Left lobe of liver (tissue), 2 donors: Measurements from ENCODE around the gene ZFP37. TPM values are rescaled to one million over a fixed set of nuclear protein-coding genes. Genes with fewer than 3 reads are reported as not detected.
"Not testable (repeated sequence)": the region's sequence is repeated elsewhere in the genome, so short reads cannot be mapped to it uniquely, and the experiment has no call there.

ENCODE experiments used
- ATAC-seq: fragments of 200-7000 bp; cut with Tn5 transposase; one replicate; pipeline ENCODE4 v1.9.1; 2020; ENCODE audit warnings: mild to moderate bottlenecking, moderate library complexity
- DNase-seq: peaks from one replicate; pipeline ENCODE4 v3.0.0-alpha.2; 2020; ENCODE audit warnings: low spot score
- total RNA-seq: library from RNA; stranded (reverse); gene quantifications from one replicate; pipeline ENCODE4 v1.2.1, GENCODE V29; 2021
- donor health status: DM: no; HTN: no; CAD: no; lungs with moderate emphysema.
- donor health status: DM: no; HTN: yes; CAD: no.

ZFP37 gene
- total RNA-seq = 0.55 TPM

GRCh38 chr9:113056191-113057106 is at the start of gene ZFP37:
Gene ZFP37, minus strand, starts transcription at chr9:113056724. Its CDS starts 36 bp downstream, at chr9:113056688.
- ATAC-seq (peak; percentile 99), DNase-seq (peak; percentile 86)

GRCh38 chr9:113105345-113105744 is 48.8 kb upstream of the ZFP37 start:
- ATAC-seq = peak; percentile 96
- DNase-seq = not testable (repeated sequence)

GRCh38 chr9:113095561-113095960 is 39.0 kb upstream of the ZFP37 start:
- ATAC-seq (no peak), DNase-seq (no peak)

GRCh38 chr9:113089924-113090323 is 33.4 kb upstream of the ZFP37 start:
- ATAC-seq, DNase-seq: not testable (repeated sequence)

- not testable (repeated sequence) for DNase-seq, ATAC-seq
Measured at GRCh38 chr9:113089143-113089505, 32.6 kb upstream of the ZFP37 start.

GRCh38 chr9:113088456-113089142 is 32.1 kb upstream of the ZFP37 start:
- not testable (repeated sequence) for DNase-seq, ATAC-seq

- ATAC-seq = not testable (repeated sequence)
- DNase-seq = peak; percentile 39
Measured at GRCh38 chr9:113062932-113063310, 6.4 kb upstream of the ZFP37 start.

- ATAC-seq, DNase-seq: not testable (repeated sequence)
Measured at GRCh38 chr9:113062256-113062931, 5.9 kb upstream of the ZFP37 start.

GRCh38 chr9:113061072-113061850 is 4.7 kb upstream of the ZFP37 start:
- ATAC-seq, DNase-seq: not testable (repeated sequence)

- not testable (repeated sequence) for DNase-seq, ATAC-seq
Measured at GRCh38 chr9:113059581-113060284, 3.2 kb upstream of the ZFP37 start.

- ATAC-seq (no peak), DNase-seq (no peak)
Measured at GRCh38 chr9:113057193-113057592, 669 bp upstream of the ZFP37 start.

GRCh38 chr9:113042884-113043657 is 13.5 kb downstream of the ZFP37 start:
- DNase-seq = no peak
- no peak for ATAC-seq

- DNase-seq = no peak
- ATAC-seq = no peak
Measured at GRCh38 chr9:113026200-113026599, 30.3 kb downstream of the ZFP37 start.

- ATAC-seq = no peak
- no peak for DNase-seq
Measured at GRCh38 chr9:113018247-113018646, 38.3 kb downstream of the ZFP37 start.

GRCh38 chr9:113012492-113012891 is 44.0 kb downstream of the ZFP37 start:
- ATAC-seq = no peak

GRCh38 chr9:113011911-113012381 is 44.6 kb downstream of the ZFP37 start, which contains the start of gene ZNF883:
Gene ZNF883, minus strand, starts transcription at chr9:113012192.
- DNase-seq (no peak), ATAC-seq (no peak)

More at GRCh38 chr9:113012492-113012891, 44.0 kb downstream of the ZFP37 start:
- DNase-seq = no peak

- no peak for ATAC-seq
- DNase-seq = no peak
Measured at GRCh38 chr9:113005777-113006176, 50.7 kb downstream of the ZFP37 start.

GRCh38 chr9:112997236-112997941 is 59.1 kb downstream of the ZFP37 start:
- DNase-seq (no peak), ATAC-seq (no peak)
